OCI-LY1 (cell line): ENCODE data around the gene GRID2.

Experiments used
- H2AFZ ChIP-seq: fragments of 200-600 bp; sonication (generic), shearing (Covaris generic); 2 replicates; pipeline ENCODE4 v1.6.0; 2014; ENCODE audit warnings: antibody characterized with exemption, mild to moderate bottlenecking, low read length
- H3F3A ChIP-seq: fragments of 200-600 bp; sonication (generic), shearing (Covaris generic); 2 replicates; pipeline ENCODE4 v1.6.0; 2014; ENCODE audit warnings: mild to moderate bottlenecking, antibody characterized with exemption, low read length, moderate library complexity; ENCODE audit not compliant: insufficient read depth
- H3K27ac ChIP-seq: fragments of 200-600 bp; sonication (generic); 2 replicates; pipeline ENCODE4 v1.5.1; 2014; ENCODE audit warnings: low read length, mixed run types, mild to moderate bottlenecking, low read depth; ENCODE audit not compliant: poor library complexity, severe bottlenecking
- H3K27me3 ChIP-seq: fragments of 200-600 bp; sonication (generic); 2 replicates; pipeline ENCODE4 v1.6.0; 2014; ENCODE audit warnings: antibody characterized with exemption, mild to moderate bottlenecking, low read length, moderate library complexity; ENCODE audit not compliant: insufficient read depth
- H3K36me3 ChIP-seq: fragments of 200-600 bp; sonication (generic); 2 replicates; pipeline ENCODE4 v1.6.1; 2014; ENCODE audit warnings: mild to moderate bottlenecking, antibody characterized with exemption, low read length, moderate library complexity, mixed read lengths; ENCODE audit not compliant: insufficient read depth
- H3K4me1 ChIP-seq: fragments of 200-600 bp; sonication (generic); 2 replicates; pipeline ENCODE4 v1.5.1; 2014; ENCODE audit warnings: mild to moderate bottlenecking, low read length, moderate library complexity; ENCODE audit not compliant: insufficient read depth, severe bottlenecking
- H3K4me2 ChIP-seq: fragments of 200-600 bp; sonication (generic), shearing (Covaris generic); 2 replicates; pipeline ENCODE4 v1.6.1; 2014; ENCODE audit warnings: low read length
- H3K4me3 ChIP-seq: fragments of 200-600 bp; sonication (generic); 2 replicates; pipeline ENCODE4 v1.5.1; 2014; ENCODE audit warnings: low read length, low read depth, mild to moderate bottlenecking, mixed read lengths; ENCODE audit not compliant: poor library complexity, severe bottlenecking
- H3K79me2 ChIP-seq: fragments of 200-600 bp; shearing (Covaris generic); 2 replicates; pipeline ENCODE4 v1.6.1; 2016; ENCODE audit warnings: mixed run types, low read length, mixed read lengths; ENCODE audit not compliant: insufficient read depth
- H3K9ac ChIP-seq: fragments of 200-600 bp; sonication (generic), shearing (Covaris generic); 2 replicates; pipeline ENCODE4 v1.6.1; 2014; ENCODE audit warnings: mild to moderate bottlenecking, low read length, mixed read lengths
- H3K9me2 ChIP-seq: fragments of 200-600 bp; sonication (generic), shearing (Covaris generic); 2 replicates; pipeline ENCODE4 v1.6.1; 2014; ENCODE audit warnings: low read depth, mild to moderate bottlenecking, low read length, mixed read lengths
- H3K9me3 ChIP-seq: fragments of 200-600 bp; shearing (Covaris generic); 2 replicates; pipeline ENCODE4 v1.6.1; 2014; ENCODE audit warnings: low read length, mixed read lengths
- H4K20me1 ChIP-seq: fragments of 200-600 bp; sonication (generic), shearing (Covaris generic); 2 replicates; pipeline ENCODE4 v1.6.0; 2016; ENCODE audit warnings: mild to moderate bottlenecking, low read length; ENCODE audit not compliant: insufficient read depth
- CTCF ChIP-seq: fragments of 200-600 bp; sonication (generic), shearing (Covaris generic); IDR thresholded peaks from 2 replicates; pipeline ENCODE4 v1.5.1; 2017; ENCODE audit warnings: mild to moderate bottlenecking, antibody characterized with exemption, low read length, moderate library complexity, mixed read lengths
- EZH2 ChIP-seq: fragments of 200-600 bp; sonication (generic), shearing (Covaris generic); IDR thresholded peaks from 2 replicates; pipeline ENCODE4 v1.8.0; 2017; ENCODE audit warnings: borderline replicate concordance, mixed run types, mild to moderate bottlenecking, antibody characterized with exemption, low read length, moderate library complexity, mixed read lengths

The GRID2 gene

DNA sequence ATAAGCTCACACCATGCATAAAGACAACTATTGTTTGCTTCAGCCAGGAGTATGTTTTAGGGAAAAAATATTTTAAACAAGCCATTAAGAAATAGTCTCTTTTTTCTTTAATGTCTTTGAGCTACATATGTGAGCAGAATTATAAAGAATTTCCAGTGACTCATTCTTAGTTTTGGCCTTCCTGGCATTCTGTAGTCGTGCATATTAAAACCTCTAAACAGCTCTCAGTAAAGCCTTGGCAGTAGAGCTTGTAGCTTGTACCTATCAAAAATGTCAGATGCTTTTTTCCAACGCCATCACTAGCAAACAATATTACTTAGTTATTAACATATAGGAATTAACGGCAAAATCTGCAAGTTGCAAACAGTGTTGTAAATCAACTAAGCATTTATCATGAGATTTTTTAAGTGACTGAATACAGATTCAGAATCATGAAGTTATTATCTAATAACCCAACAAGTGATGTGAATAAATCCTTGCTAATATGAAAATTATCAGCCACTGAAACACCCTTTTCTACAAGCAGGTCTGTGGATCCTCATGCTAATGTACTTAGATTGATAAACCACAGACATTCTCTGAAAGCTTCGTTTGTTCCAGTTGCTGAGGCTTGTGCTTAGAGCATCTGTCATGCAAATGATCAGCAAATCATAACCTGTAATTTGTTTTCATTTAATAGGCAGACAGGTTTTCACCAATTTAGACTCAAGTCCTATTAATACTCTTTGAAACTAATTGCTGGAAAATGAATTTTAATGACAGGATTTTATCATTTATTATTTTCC is 1112.8 kb downstream of the GRID2 start:
- Histone ChIP-seq H2AFZ (no peak overlapping the region), H3K4me1 (no peaks in the 10 kb centered on the region)

GRCh38 chr4:93431371-93431770 is 1127.6 kb downstream of the GRID2 start:
- Histone ChIP-seq H3K9ac (no peak overlapping the region), H3K4me2 (no peak overlapping the region), H3K4me1 (no peaks in the 10 kb centered on the region), H3K79me2 (no peaks in the 10 kb centered on the region), H4K20me1 (no peaks in the 10 kb centered on the region), H3K4me3 (no peak overlapping the region), H3K9me3 (no peaks in the 10 kb centered on the region), H3K9me2 (no peaks in the 10 kb centered on the region), H3K27ac (no peak overlapping the region), H2AFZ (no peak overlapping the region), H3K27me3 (no peaks in the 10 kb centered on the region), H3K36me3 (no peaks in the 10 kb centered on the region), H3F3A (no peaks in the 10 kb centered on the region)
- TF ChIP-seq EZH2 (no peak), CTCF (no peak)

More for the DNA sequence above, 1112.8 kb downstream of the GRID2 start:
- Histone ChIP-seq H4K20me1 (no peaks in the 10 kb centered on the region), H3F3A (no peaks in the 10 kb centered on the region), H3K27ac (no peak overlapping the region), H3K9me3 (no peaks in the 10 kb centered on the region), H3K4me2 (no peak overlapping the region), H3K36me3 (no peaks in the 10 kb centered on the region), H3K9ac (no peak overlapping the region), H3K4me3 (no peak overlapping the region), H3K27me3 (no peaks in the 10 kb centered on the region), H3K79me2 (no peaks in the 10 kb centered on the region), H3K9me2 (no peaks in the 10 kb centered on the region)
- no peak for TF ChIP-seq CTCF

DNA sequence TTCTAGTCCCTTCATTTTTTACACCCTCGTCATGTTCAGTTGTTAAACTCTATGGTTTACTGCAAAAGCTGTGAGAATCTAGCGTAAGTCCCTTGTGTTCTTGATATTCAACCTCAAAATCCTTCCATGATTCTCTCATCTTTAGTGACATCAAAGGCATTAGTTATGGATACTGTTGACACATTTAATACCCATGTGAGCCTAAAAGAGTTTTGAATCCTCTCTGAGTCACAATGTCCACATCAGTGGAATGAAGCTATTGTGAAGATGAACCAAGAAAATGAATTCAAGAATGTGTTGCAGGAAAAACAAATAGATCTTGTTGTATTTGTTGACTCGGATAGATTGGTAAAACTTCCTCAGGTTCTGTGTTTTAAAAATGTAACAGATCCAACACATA is 1130.1 kb downstream of the GRID2 start:
- H3K4me1 ChIP-seq = no peaks in the 10 kb centered on the region
- no peaks in the 10 kb centered on the region for H3K9me3 ChIP-seq
- H3K9me2 ChIP-seq = no peaks in the 10 kb centered on the region
- TF ChIP-seq CTCF = no peak
- no peak for TF ChIP-seq EZH2
- no peaks in the 10 kb centered on the region for H3K36me3 ChIP-seq
- H3K4me3 ChIP-seq = no peak overlapping the region
- no peak overlapping the region for H2AFZ ChIP-seq
- no peaks in the 10 kb centered on the region for H3K79me2 ChIP-seq
- no peaks in the 10 kb centered on the region for H3K27me3 ChIP-seq
- no peaks in the 10 kb centered on the region for H3F3A ChIP-seq
- H3K9ac ChIP-seq = no peak overlapping the region
- H3K27ac ChIP-seq = no peak overlapping the region
- H3K4me2 ChIP-seq = no peak overlapping the region
- no peaks in the 10 kb centered on the region for H4K20me1 ChIP-seq
